A673 (cell line): ENCODE results near the gene TACC2. TPM values are rescaled to one million over a fixed set of nuclear protein-coding genes. Genes with fewer than 3 reads are reported as not detected.

Experiments used
- BruUV-seq: library from RNA; stranded (reverse); fragments of 400-500 nt; replicated peaks from 2 replicates; lab custom pipeline; 2021; lab: Mats Ljungman, UMichigan
- CTCF ChIA-PET: fragments of 300-600 bp; sonication (Branson Sonifier 250); formaldehyde crosslinking; loops from one replicate; lab custom pipeline; 2022; ENCODE audit warnings: antibody characterized with exemption; lab: Charles Lee
- POLR2A ChIA-PET: fragments of 300-600 bp; sonication (Branson Sonifier 250); formaldehyde crosslinking; loops from one replicate; lab custom pipeline; 2022; ENCODE audit warnings: antibody characterized with exemption; ENCODE audit not compliant: low non-redundant PET; lab: Charles Lee
- DNase-seq: peaks from one replicate; pipeline ENCODE4 v3.0.0-alpha.2; 2015; ENCODE audit warnings: low spot score
- H3K27ac ChIP-seq: fragments of 200-600 bp; sonication (generic); 2 replicates; pipeline ENCODE4 v1.5.1; 2016; ENCODE audit warnings: mixed run types, low read depth, mild to moderate bottlenecking, mixed read lengths, antibody characterized with exemption, low read length; ENCODE audit not compliant: poor library complexity, severe bottlenecking
- H3K27me3 ChIP-seq: fragments of 200-600 bp; sonication (generic); replicated peaks from 2 replicates; pipeline ENCODE4 v1.6.1; 2017; ENCODE audit warnings: mixed run types, low read depth, mild to moderate bottlenecking, mixed read lengths, antibody characterized with exemption, low read length; ENCODE audit not compliant: insufficient read depth, poor library complexity
- H3K36me3 ChIP-seq: fragments of 200-600 bp; sonication (generic); 2 replicates; pipeline ENCODE4 v1.6.1; 2016; ENCODE audit warnings: mixed run types, mild to moderate bottlenecking, mixed read lengths, antibody characterized with exemption, low read length; ENCODE audit not compliant: insufficient read depth, poor library complexity, severe bottlenecking
- H3K4me1 ChIP-seq: fragments of 200-600 bp; sonication (generic); 2 replicates; pipeline ENCODE4 v1.6.1; 2017; ENCODE audit warnings: mixed run types, mild to moderate bottlenecking, mixed read lengths, antibody characterized with exemption, low read length; ENCODE audit not compliant: insufficient read depth, poor library complexity, severe bottlenecking
- H3K4me3 ChIP-seq: fragments of 200-600 bp; sonication (generic); 2 replicates; pipeline ENCODE4 v1.5.1; 2016; ENCODE audit warnings: low read depth, mixed run types, mild to moderate bottlenecking, mixed read lengths, low read length; ENCODE audit not compliant: poor library complexity, severe bottlenecking
- H3K9me3 ChIP-seq: fragments of 200-600 bp; sonication (generic); 2 replicates; pipeline ENCODE4 v1.6.1; 2016; ENCODE audit warnings: mixed run types, low read depth, mild to moderate bottlenecking, mixed read lengths, antibody characterized with exemption, low read length; ENCODE audit not compliant: poor library complexity, severe bottlenecking
- CTCF ChIP-seq: fragments of 300-800, 200-600 bp; sonication (generic); conservative IDR thresholded peaks from 2 replicates; pipeline ENCODE4 v1.5.1; 2017; ENCODE audit warnings: low read depth, mild to moderate bottlenecking, antibody characterized with exemption, low read length, moderate library complexity, mixed read lengths
- EZH2 ChIP-seq: fragments of 200-600 bp; sonication (generic); IDR thresholded peaks from 2 replicates; pipeline ENCODE4 v1.6.1; 2017; ENCODE audit warnings: borderline replicate concordance, low read depth, mild to moderate bottlenecking, mixed read lengths, antibody characterized with exemption, low read length; ENCODE audit not compliant: poor library complexity, severe bottlenecking
- intact Hi-C: fragments of 100-400 bp; cut with micrococcal nuclease; formaldehyde crosslinking; loops from one replicate; pipeline ENCODE4 v1.10.0; 2022; ENCODE audit not compliant: unreplicated experiment
- total RNA-seq: library from RNA; stranded (reverse); gene quantifications from 2 replicates; pipeline ENCODE4 v1.2.3, GENCODE V29; 2021

Gene TACC2
- total RNA-seq, 1 experiment from 2014 or later = 0.62 TPM

DNA sequence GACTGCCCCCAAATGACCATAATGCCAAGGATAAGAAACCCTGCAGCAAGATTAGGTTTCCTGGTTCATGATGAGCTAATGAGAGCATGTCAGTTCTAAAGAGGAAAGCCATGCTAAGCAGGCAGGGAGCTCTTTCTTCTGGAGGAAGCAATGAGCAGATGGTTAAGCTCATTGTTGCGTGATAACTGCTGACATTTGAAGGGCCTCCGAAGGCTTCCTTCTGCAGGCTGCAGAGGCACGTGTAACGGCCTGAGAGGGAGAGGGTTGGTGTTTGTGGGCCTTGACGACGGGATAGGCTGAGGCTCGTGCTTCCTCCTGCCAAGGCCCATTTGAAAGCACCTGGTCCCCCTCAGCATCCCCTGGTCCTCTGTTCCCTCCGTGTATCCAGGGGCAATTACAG lies 218.6 kb downstream of the TACC2 start:
- no peaks in the 10 kb centered on the region for H3K9me3 ChIP-seq
- no peaks in the 10 kb centered on the region for H3K36me3 ChIP-seq
- TF ChIP-seq CTCF (no peak), EZH2 (no peak)
- CTCF ChIA-PET = no interaction called here
- POLR2A ChIA-PET = interaction anchor here (0.5 kb wide), 1 partner anchor 23 kb away, joined by 9 read pairs; no protein-coding TSS in a partner anchor
- H3K27me3 ChIP-seq = peaks cover 5% of the 10 kb centered on the region
- no peaks in the 10 kb centered on the region for H3K4me1 ChIP-seq
- no peak for DNase-seq
- no peak overlapping the region for H3K4me3 ChIP-seq
- intact Hi-C loops = no loop called here
- no TSS peak for BruUV-seq
- no peak overlapping the region for H3K27ac ChIP-seq

DNA sequence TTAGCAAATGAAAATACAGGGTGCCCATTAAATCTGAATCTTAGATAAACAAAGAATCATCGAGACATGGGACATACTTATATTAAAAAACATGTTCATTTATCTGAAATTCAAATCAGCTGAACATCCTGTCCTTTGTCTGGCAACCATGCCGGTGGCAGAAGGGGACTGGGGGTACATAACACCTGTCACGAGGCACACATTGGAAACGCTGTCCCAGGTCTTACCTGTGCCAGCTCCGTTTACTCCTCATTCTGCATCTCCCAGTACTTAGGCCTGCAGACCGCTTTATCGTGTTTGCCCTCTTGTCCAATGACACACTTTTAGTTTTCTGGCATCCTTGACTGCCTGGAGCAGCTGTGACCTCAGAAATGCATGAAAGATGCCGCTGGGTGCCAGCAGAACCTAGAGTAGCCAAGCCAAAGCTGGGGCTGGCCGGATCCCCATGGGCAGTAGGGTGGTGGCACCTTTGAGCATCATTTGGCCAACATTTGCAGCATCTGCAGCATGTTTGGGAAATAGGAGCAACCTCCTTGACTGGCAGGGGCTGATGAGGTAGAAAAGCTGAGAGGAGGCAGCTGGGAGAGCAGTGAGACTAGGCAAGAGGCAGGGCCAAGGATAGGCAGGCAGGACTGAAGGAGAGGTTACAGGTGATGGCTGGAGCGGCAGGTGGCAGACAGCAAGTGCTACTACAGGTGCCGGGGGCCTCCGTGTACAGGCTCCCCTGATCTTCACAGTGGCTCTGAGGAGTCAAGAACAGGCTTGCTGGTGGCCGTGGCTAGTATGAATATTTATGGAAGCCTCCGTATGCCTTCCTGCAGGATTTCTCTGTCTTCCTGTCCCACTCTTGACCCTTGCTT lies 219.8 kb downstream of the TACC2 start:
- no peak for DNase-seq
- no peak for TF ChIP-seq EZH2
- no peak for TF ChIP-seq CTCF
- ChIA-PET CTCF (no interaction called here), POLR2A (no interaction called here)
- H3K27ac ChIP-seq = no peak overlapping the region
- H3K27me3 ChIP-seq = peaks cover 15% of the 10 kb centered on the region
- H3K36me3 ChIP-seq = no peaks in the 10 kb centered on the region
- H3K4me1 ChIP-seq = no peaks in the 10 kb centered on the region
- H3K4me3 ChIP-seq = no peak overlapping the region
- intact Hi-C loops = no loop called here
- no TSS peak for BruUV-seq
- no peaks in the 10 kb centered on the region for H3K9me3 ChIP-seq

- Histone ChIP-seq H3K4me3 (no peak overlapping the region), H3K27me3 (peaks cover 33% of the 10 kb centered on the region), H3K27ac (no peak overlapping the region), H3K4me1 (no peaks in the 10 kb centered on the region), H3K36me3 (no peaks in the 10 kb centered on the region), H3K9me3 (no peaks in the 10 kb centered on the region)
- DNase-seq = no peak
- intact Hi-C loops = no loop called here
- no peak for TF ChIP-seq EZH2
- TF ChIP-seq CTCF = no peak
- POLR2A ChIA-PET = no interaction called here
- BruUV-seq = no TSS peak
- CTCF ChIA-PET = no interaction called here
Measured at GRCh38 chr10:122210481-122211265, 221.7 kb downstream of the TACC2 start.
